Measurements from ENCODE around the gene ING4. TPM values are rescaled to one million over a fixed set of nuclear protein-coding genes. Genes with fewer than 3 reads are reported as not detected.
A peak's percentile ranks its signal among the peaks of the same experiment; 100 is the strongest.

Gene ING4
- total RNA-seq, 2 donors from 2014 or later = 75.5 to 78.9 TPM

DNA sequence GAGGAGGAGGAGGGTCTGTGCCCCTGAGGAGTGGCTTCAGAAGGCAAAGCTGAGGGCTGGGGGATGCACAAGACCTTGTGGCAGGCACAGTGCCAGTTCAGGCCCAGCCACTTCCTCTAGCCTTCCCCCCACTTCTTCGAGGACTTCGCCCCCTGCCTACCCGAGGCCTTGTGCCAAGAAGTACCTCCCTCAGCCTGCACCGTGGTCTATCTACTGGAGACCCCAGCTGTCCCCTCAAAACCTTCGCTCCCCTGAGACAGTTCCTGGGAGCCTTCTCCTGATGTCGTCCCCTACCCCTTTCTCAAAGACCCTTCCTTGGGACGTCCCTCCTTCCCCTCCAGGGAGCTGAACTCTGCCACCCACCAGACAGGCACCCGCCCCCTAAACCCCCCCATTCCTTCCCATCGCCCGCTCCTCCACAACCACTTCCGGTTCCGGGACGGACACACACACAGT lies 25.7 kb upstream of the ING4 start:
- no peaks in the 10 kb centered on the region for H3K4me1 ChIP-seq (replicated peaks)
- H3K4me3 ChIP-seq = peak overlapping the region; percentile 61 to 81
- no peaks in the 10 kb centered on the region for H3K36me3 ChIP-seq
- intact Hi-C loops (cut with DNase I) = loop anchor here (5.0 kb wide), 1 partner anchor 71 kb away; no protein-coding TSS in a partner anchor
- no peaks in the 10 kb centered on the region for H3K27me3 ChIP-seq (replicated peaks; ENCODE audit: insufficient read depth)
- H3K9me3 ChIP-seq = no peaks in the 10 kb centered on the region
- peak overlapping the region; percentile 90 to 94 for H3K27ac ChIP-seq
- TF ChIP-seq POLR2AphosphoS5 (IDR thresholded peaks at IDR 0.05) (no peak), POLR2A (IDR thresholded peaks at IDR 0.05) (no peak)
- TF ChIP-seq, protein P1, sequence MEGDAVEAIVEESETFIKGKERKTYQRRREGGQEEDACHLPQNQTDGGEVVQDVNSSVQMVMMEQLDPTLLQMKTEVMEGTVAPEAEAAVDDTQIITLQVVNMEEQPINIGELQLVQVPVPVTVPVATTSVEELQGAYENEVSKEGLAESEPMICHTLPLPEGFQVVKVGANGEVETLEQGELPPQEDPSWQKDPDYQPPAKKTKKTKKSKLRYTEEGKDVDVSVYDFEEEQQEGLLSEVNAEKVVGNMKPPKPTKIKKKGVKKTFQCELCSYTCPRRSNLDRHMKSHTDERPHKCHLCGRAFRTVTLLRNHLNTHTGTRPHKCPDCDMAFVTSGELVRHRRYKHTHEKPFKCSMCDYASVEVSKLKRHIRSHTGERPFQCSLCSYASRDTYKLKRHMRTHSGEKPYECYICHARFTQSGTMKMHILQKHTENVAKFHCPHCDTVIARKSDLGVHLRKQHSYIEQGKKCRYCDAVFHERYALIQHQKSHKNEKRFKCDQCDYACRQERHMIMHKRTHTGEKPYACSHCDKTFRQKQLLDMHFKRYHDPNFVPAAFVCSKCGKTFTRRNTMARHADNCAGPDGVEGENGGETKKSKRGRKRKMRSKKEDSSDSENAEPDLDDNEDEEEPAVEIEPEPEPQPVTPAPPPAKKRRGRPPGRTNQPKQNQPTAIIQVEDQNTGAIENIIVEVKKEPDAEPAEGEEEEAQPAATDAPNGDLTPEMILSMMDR (IDR thresholded peaks at IDR 0.05) = no peak
- DNase-seq (ENCODE audit: low spot score) = peak; percentile 8
- 0% methylated on average over 13 of the region's 13 CpGs for WGBS

GRCh38 chr12:6685814-6686213 lies 22.9 kb upstream of the ING4 start:
- Histone ChIP-seq H3K27me3 (replicated peaks; ENCODE audit: insufficient read depth) (no peaks in the 10 kb centered on the region), H3K27ac (no peak overlapping the region), H3K36me3 (peaks cover 0 to 3% of the 10 kb centered on the region in 2 donors), H3K4me3 (no peak overlapping the region), H3K9me3 (no peaks in the 10 kb centered on the region), H3K4me1 (replicated peaks) (no peaks in the 10 kb centered on the region)
- intact Hi-C loops (cut with DNase I) = loop anchor here (5.0 kb wide), 1 partner anchor 69 kb away; no protein-coding TSS in a partner anchor
- 77% methylated on average over 3 of the region's 3 CpGs for WGBS
- TF ChIP-seq POLR2A (IDR thresholded peaks at IDR 0.05) (no peak), POLR2AphosphoS5 (IDR thresholded peaks at IDR 0.05) (no peak)
- TF ChIP-seq, protein P1 (IDR thresholded peaks at IDR 0.05) = no peak
- DNase-seq (ENCODE audit: low spot score) = no peak

- no peaks in the 10 kb centered on the region for H3K9me3 ChIP-seq
- H3K27ac ChIP-seq = no peak overlapping the region
- H3K4me1 ChIP-seq (replicated peaks) = no peaks in the 10 kb centered on the region
- H3K4me3 ChIP-seq = no peak overlapping the region
- no peaks in the 10 kb centered on the region for H3K27me3 ChIP-seq (replicated peaks; ENCODE audit: insufficient read depth)
- WGBS = 56% methylated on average over 6 of the region's 6 CpGs
- no peak for DNase-seq (ENCODE audit: low spot score)
- no peak for TF ChIP-seq POLR2A (IDR thresholded peaks at IDR 0.05)
- TF ChIP-seq, protein P1 (IDR thresholded peaks at IDR 0.05) = peak in 1 of 4 experiments; percentile 3
- H3K36me3 ChIP-seq = peaks cover 3 to 4% of the 10 kb centered on the region in 2 donors
- intact Hi-C loops (cut with DNase I) = loop anchor here (5.0 kb wide), 1 partner anchor 67 kb away; no protein-coding TSS in a partner anchor
Measured at GRCh38 chr12:6684609-6685008, 21.7 kb upstream of the ING4 start.

GRCh38 chr12:6676962-6677361 lies 14.0 kb upstream of the ING4 start:
- intact Hi-C loops (cut with DNase I) = no loop called here
- Histone ChIP-seq H3K9me3 (no peaks in the 10 kb centered on the region), H3K36me3 (peaks cover 12 to 23% of the 10 kb centered on the region in 2 donors), H3K4me3 (no peak overlapping the region), H3K4me1 (replicated peaks) (no peaks in the 10 kb centered on the region), H3K27ac (no peak overlapping the region), H3K27me3 (replicated peaks; ENCODE audit: insufficient read depth) (no peaks in the 10 kb centered on the region)
- TF ChIP-seq POLR2A (IDR thresholded peaks at IDR 0.05) (no peak), POLR2AphosphoS5 (IDR thresholded peaks at IDR 0.05) (no peak)
- TF ChIP-seq, protein P1 (IDR thresholded peaks at IDR 0.05) = no peak
- WGBS = 90% methylated on average over 5 of the region's 5 CpGs
- DNase-seq (ENCODE audit: low spot score) = no peak

DNA sequence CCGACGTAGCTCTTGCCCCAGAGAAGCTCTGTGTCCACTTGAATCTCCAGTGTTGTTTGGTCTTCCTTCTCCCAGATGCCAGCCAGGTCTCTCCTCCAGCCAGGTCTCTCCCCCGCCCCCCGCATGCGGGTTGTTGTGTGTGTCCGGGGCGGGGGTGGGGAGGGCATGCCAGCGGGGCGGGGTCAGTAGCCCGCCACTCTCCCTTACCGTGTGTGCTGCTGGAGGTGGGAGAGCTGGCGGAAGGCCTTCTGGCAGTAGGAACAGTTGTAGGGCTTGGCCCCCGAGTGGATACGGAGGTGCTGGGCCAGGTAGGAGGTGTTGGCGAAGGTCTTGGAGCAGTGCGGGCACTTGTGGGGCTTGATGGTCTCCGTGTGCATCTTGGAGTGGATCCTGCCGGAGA lies 9.2 kb upstream of the ING4 start:
- no peak for DNase-seq (ENCODE audit: low spot score)
- no peaks in the 10 kb centered on the region for H3K4me1 ChIP-seq (replicated peaks)
- 87% methylated on average over 18 of the region's 18 CpGs for WGBS
- H3K36me3 ChIP-seq = peaks cover 27 to 34% of the 10 kb centered on the region in 2 donors
- intact Hi-C loops (cut with DNase I) = no loop called here
- no peak overlapping the region for H3K4me3 ChIP-seq
- no peaks in the 10 kb centered on the region for H3K27me3 ChIP-seq (replicated peaks; ENCODE audit: insufficient read depth)
- TF ChIP-seq POLR2AphosphoS5 (IDR thresholded peaks at IDR 0.05) (no peak), POLR2A (IDR thresholded peaks at IDR 0.05) (no peak)
- TF ChIP-seq, protein P1 (IDR thresholded peaks at IDR 0.05) = no peak
- H3K27ac ChIP-seq = no peak overlapping the region
- H3K9me3 ChIP-seq = no peaks in the 10 kb centered on the region
